Measurements from ENCODE around the gene CLECL1. TPM values are rescaled to one million over a fixed set of nuclear protein-coding genes. Genes with fewer than 3 reads are reported as not detected.

The CLECL1 gene
- total RNA-seq, 1 donor from 2014 or later, result not detected

DNA sequence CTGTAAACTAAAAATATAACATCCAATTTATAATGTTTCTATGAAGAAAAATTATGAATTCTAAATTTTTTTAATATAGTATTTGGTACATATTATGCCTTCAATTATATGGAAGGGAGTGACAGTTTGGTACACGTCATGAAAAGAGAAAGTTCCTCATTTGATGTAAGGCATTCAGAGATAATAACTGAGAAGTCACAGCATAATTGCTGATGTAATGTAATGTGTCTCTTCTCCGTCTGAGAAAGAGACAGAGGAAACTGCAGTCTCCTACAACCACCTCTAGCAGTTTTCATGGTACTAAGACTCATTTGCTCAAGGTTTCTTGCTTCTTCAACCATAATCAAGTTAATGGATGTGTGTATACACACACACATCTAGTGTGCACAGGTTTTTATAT lies 30.1 kb upstream of the CLECL1 start:
- TF ChIP-seq, protein P1, sequence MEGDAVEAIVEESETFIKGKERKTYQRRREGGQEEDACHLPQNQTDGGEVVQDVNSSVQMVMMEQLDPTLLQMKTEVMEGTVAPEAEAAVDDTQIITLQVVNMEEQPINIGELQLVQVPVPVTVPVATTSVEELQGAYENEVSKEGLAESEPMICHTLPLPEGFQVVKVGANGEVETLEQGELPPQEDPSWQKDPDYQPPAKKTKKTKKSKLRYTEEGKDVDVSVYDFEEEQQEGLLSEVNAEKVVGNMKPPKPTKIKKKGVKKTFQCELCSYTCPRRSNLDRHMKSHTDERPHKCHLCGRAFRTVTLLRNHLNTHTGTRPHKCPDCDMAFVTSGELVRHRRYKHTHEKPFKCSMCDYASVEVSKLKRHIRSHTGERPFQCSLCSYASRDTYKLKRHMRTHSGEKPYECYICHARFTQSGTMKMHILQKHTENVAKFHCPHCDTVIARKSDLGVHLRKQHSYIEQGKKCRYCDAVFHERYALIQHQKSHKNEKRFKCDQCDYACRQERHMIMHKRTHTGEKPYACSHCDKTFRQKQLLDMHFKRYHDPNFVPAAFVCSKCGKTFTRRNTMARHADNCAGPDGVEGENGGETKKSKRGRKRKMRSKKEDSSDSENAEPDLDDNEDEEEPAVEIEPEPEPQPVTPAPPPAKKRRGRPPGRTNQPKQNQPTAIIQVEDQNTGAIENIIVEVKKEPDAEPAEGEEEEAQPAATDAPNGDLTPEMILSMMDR (IDR thresholded peaks at IDR 0.05), result no peak
- DNase-seq (ENCODE audit: low spot score in 2 of 2), result no peak
- Histone ChIP-seq H3K27me3 (no peaks in the 10 kb centered on the region), H3K36me3 (no peaks in the 10 kb centered on the region), H3K4me1 (no peaks in the 10 kb centered on the region), H3K27ac (no peak overlapping the region), H3K4me3 (no peak overlapping the region), H3K9me3 (no peaks in the 10 kb centered on the region)
- intact Hi-C loops (cut with DNase I), result no loop called here

DNA sequence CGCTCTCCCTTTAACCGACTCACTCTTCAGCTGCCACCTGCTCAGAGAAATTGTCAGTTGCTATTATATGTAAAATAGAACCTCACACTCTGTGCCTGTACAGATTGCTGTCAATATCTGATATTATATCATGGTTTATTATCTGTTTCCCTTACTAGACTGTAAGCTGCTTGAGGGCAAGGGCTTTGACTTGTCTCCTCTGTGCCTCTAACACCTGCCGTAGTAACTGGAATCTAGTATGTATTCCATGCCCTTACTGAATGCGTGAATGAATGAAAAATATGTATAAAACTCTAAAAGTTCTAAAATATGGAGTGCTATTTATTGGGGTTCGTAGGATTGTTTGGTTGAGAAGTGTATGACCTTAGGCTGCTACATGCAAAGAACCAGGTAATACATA lies 29.5 kb upstream of the CLECL1 start:
- intact Hi-C loops (cut with DNase I), result no loop called here
- no peaks in the 10 kb centered on the region for H3K36me3 ChIP-seq
- H3K27ac ChIP-seq, result no peak overlapping the region
- H3K27me3 ChIP-seq, result no peaks in the 10 kb centered on the region
- no peak overlapping the region for H3K4me3 ChIP-seq
- H3K9me3 ChIP-seq, result no peaks in the 10 kb centered on the region
- TF ChIP-seq, protein P1 (IDR thresholded peaks at IDR 0.05), result no peak
- no peak for DNase-seq (ENCODE audit: low spot score in 2 of 2)
- H3K4me1 ChIP-seq, result no peaks in the 10 kb centered on the region

DNA sequence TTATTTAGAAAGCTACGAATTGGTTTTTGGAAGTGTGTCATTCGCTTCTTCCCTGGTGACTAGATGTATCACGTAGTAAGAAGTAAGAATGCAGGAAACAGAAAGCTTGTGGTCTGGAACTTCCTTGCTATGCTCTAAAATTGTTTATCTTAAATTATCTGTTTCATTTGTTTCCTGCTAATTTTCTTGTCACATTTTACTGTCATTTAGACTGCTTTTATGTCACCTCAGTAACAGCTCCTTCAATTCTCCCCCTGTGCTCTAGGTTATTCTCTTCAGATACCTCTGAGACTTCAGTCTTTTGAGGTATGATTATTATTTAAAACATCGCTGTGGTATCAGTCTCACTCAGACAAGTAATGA lies 28.5 kb upstream of the CLECL1 start:
- DNase-seq (ENCODE audit: low spot score in 2 of 2), result no peak
- Histone ChIP-seq H3K4me3 (no peak overlapping the region), H3K27ac (no peak overlapping the region)

DNA sequence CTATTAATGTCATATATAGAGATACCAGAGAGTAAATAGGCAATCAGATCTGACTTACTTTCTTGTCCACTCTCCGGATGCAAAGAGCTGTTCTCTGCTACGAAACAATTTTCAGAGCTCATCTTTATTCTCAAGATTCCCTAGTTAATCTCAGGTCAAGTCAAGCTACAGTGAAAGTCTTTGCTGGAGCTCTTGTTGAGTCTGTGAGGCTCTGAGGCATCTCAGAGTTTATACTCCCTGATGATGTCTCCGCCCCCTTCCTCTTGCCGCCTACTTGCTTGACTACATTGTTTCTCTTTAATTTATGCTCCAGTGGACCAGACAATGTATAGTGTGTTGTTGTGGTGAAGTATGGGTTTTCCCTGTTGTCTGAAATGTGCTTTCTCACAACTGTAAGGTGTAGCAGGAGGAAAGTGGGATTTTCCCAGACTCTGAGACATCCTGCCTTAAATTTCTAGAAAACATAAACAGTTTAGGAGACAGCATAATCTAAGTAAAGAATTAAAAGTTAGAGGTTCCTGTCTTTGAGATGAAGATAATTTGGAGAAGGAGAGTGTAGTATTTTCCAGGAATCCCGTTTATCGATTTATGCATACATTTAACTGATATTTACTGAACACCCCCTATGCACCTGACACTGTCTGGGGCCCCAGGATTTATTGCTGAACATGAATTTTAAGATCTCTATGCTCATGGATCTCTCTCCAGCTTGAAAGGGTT lies 28.0 kb upstream of the CLECL1 start, which contains the start of gene CD69:
Gene CD69 (minus strand): TSS at position 203 of the 720 bp plus-strand sequence. CDS start 81 bp downstream, at position 122.
- intact Hi-C loops (cut with DNase I), result no loop called here
- Histone ChIP-seq H3K27ac (no peak within 1 kb of the TSS), H3K4me1 (no peaks in the 10 kb centered on the region), H3K27me3 (no peaks in the 10 kb centered on the region), H3K36me3 (no peaks in the 10 kb centered on the region), H3K9me3 (no peaks in the 10 kb centered on the region), H3K4me3 (peak within 1 kb of the TSS in 1 of 2 donors; percentile 33)
- DNase-seq (ENCODE audit: low spot score in 2 of 2), result no peak
- TF ChIP-seq, protein P1 (IDR thresholded peaks at IDR 0.05), result no peak

More for the DNA sequence above, 28.5 kb upstream of the CLECL1 start:
- Histone ChIP-seq H3K4me1 (no peaks in the 10 kb centered on the region), H3K27me3 (no peaks in the 10 kb centered on the region), H3K36me3 (no peaks in the 10 kb centered on the region), H3K9me3 (no peaks in the 10 kb centered on the region)
- TF ChIP-seq, protein P1 (IDR thresholded peaks at IDR 0.05), result no peak
- intact Hi-C loops (cut with DNase I), result no loop called here

DNA sequence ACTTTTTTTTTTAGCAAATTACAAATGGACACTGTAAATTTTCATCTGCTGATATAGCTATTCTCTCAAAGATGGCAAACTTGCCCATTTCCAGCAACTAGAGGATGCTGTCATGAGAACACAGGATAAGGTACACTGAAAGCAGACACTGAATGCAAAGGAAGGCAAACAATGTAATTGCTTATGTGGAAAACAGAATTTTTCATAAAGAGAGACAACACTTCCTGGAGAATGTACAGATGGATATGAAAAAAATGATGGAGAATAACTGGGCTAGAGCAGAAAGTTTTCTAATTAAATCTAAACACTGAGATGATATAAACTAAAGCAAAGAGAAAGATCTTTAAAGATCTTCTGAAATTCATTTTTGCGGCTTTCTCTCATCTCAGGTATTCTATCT lies 27.2 kb upstream of the CLECL1 start:
- no peaks in the 10 kb centered on the region for H3K27me3 ChIP-seq
- no peak overlapping the region for H3K27ac ChIP-seq
- TF ChIP-seq, protein P1 (IDR thresholded peaks at IDR 0.05), result no peak
- H3K4me3 ChIP-seq, result peak overlapping the region in 1 of 2 donors; percentile 33
- DNase-seq (ENCODE audit: low spot score in 2 of 2), result no peak
- H3K36me3 ChIP-seq, result no peaks in the 10 kb centered on the region
- intact Hi-C loops (cut with DNase I), result no loop called here
- no peaks in the 10 kb centered on the region for H3K4me1 ChIP-seq
- no peaks in the 10 kb centered on the region for H3K9me3 ChIP-seq

Measured in ascending aorta (tissue), 2 donors.